GM10847 (cell line): Measurements from ENCODE around the gene TDRD7.

Source experiments
- POLR2A ChIP-seq: IDR thresholded peaks from 2 replicates; pipeline ENCODE4 v1.6.1; 2011; ENCODE audit not compliant: insufficient read length; ENCODE audit errors: extremely low read depth

Gene TDRD7

GRCh38 chr9:97475059-97475458 lies 63.2 kb downstream of the TDRD7 start:
- TF ChIP-seq POLR2A, result no peak

GRCh38 chr9:97478301-97478981 lies 66.5 kb downstream of the TDRD7 start:
- TF ChIP-seq POLR2A, result no peak

GRCh38 chr9:97479496-97480159 lies 67.7 kb downstream of the TDRD7 start:
- no peak for TF ChIP-seq POLR2A

GRCh38 chr9:97480174-97480573 lies 68.3 kb downstream of the TDRD7 start:
- TF ChIP-seq POLR2A, result no peak

- TF ChIP-seq POLR2A, result no peak
Observed at GRCh38 chr9:97480749-97481148, 68.9 kb downstream of the TDRD7 start.

- TF ChIP-seq POLR2A, result no peak
Observed at GRCh38 chr9:97484134-97484533, 72.2 kb downstream of the TDRD7 start.

- TF ChIP-seq POLR2A, result no peak
Observed at GRCh38 chr9:97487107-97487506, 75.2 kb downstream of the TDRD7 start.

GRCh38 chr9:97487861-97488260 lies 76.0 kb downstream of the TDRD7 start:
- TF ChIP-seq POLR2A, result no peak

GRCh38 chr9:97491216-97491999 lies 79.5 kb downstream of the TDRD7 start:
- TF ChIP-seq POLR2A, result no peak

GRCh38 chr9:97500263-97500662 lies 88.4 kb downstream of the TDRD7 start:
- TF ChIP-seq POLR2A, result no peak

GRCh38 chr9:97500765-97501176 lies 88.9 kb downstream of the TDRD7 start:
- no peak for TF ChIP-seq POLR2A

- TF ChIP-seq POLR2A, result peak; percentile 26
Observed at GRCh38 chr9:97501177-97501971, 89.5 kb downstream of the TDRD7 start, which contains the start of gene TMOD1. Gene TMOD1, plus strand, starts transcription at chr9:97501666. Its CDS starts 22,523 bp downstream, at chr9:97524189.

- no peak for TF ChIP-seq POLR2A
Observed at GRCh38 chr9:97501972-97502221, 90.0 kb downstream of the TDRD7 start.

GRCh38 chr9:97502222-97502983 lies 90.5 kb downstream of the TDRD7 start:
- TF ChIP-seq POLR2A, result no peak
